MM.1S (cell line): ENCODE results near the gene TFEB.

Source experiments
- DNase-seq: peaks from one replicate; pipeline ENCODE4 v3.0.0-alpha.2; 2015
- H2AFZ ChIP-seq: fragments of 300-600 bp; sonication (generic); 2 replicates; pipeline ENCODE4 v1.6.0; 2016; ENCODE audit warnings: antibody characterized with exemption, low read length
- H3F3A ChIP-seq: fragments of 300-600 bp; sonication (generic); 2 replicates; pipeline ENCODE4 v1.6.1; 2016; ENCODE audit warnings: mild to moderate bottlenecking, antibody characterized with exemption, low read length, moderate library complexity, mixed read lengths; ENCODE audit not compliant: insufficient read depth
- H3K27ac ChIP-seq: fragments of 300-600 bp; sonication (generic); 2 replicates; pipeline ENCODE4 v1.5.1; 2016; ENCODE audit warnings: mild to moderate bottlenecking, low read length
- H3K27me3 ChIP-seq: fragments of 300-600 bp; sonication (generic); replicated peaks from 2 replicates; pipeline ENCODE4 v1.6.0; 2016; ENCODE audit warnings: low read length; ENCODE audit not compliant: insufficient read depth
- H3K36me3 ChIP-seq: fragments of 300-600 bp; sonication (generic); replicated peaks from 2 replicates; pipeline ENCODE4 v1.6.1; 2016; ENCODE audit warnings: mild to moderate bottlenecking, low read length, mixed read lengths; ENCODE audit not compliant: insufficient read depth
- H3K4me1 ChIP-seq: fragments of 300-600 bp; sonication (generic); 2 replicates; pipeline ENCODE4 v1.6.1; 2016; ENCODE audit warnings: low read length, mixed read lengths
- H3K4me2 ChIP-seq: fragments of 300-600 bp; sonication (generic); 2 replicates; pipeline ENCODE4 v1.6.0; 2016; ENCODE audit warnings: low read depth, low read length
- H3K4me3 ChIP-seq: fragments of 300-600 bp; sonication (generic); 2 replicates; pipeline ENCODE4 v1.5.1; 2016; ENCODE audit warnings: low read length, mixed read lengths
- H3K79me2 ChIP-seq: fragments of 300-600 bp; sonication (generic); 2 replicates; pipeline ENCODE4 v1.6.1; 2016; ENCODE audit warnings: mixed run types, low read length, mixed read lengths
- H3K9ac ChIP-seq: fragments of 300-600 bp; sonication (generic); 2 replicates; pipeline ENCODE4 v1.6.1; 2016; ENCODE audit warnings: low read length, mixed read lengths
- H3K9me2 ChIP-seq: fragments of 300-600 bp; sonication (generic); replicated peaks from 2 replicates; pipeline ENCODE4 v1.6.1; 2016; ENCODE audit warnings: mild to moderate bottlenecking, low read length, mixed read lengths; ENCODE audit not compliant: insufficient read depth
- H3K9me3 ChIP-seq: fragments of 300-600 bp; sonication (generic); replicated peaks from 2 replicates; pipeline ENCODE4 v1.6.1; 2016; ENCODE audit warnings: mild to moderate bottlenecking, low read length, mixed read lengths; ENCODE audit not compliant: insufficient read depth
- H4K20me1 ChIP-seq: fragments of 300-600 bp; sonication (generic); 2 replicates; pipeline ENCODE4 v1.6.1; 2016; ENCODE audit warnings: mild to moderate bottlenecking, low read length, moderate library complexity, mixed read lengths; ENCODE audit not compliant: insufficient read depth
- EZH2 ChIP-seq: fragments of 300-600 bp; sonication (generic); optimal IDR thresholded peaks from 2 replicates; pipeline ENCODE3; 2017; ENCODE audit warnings: low read depth, mild to moderate bottlenecking, antibody characterized with exemption, low read length, mixed read lengths
- EZH2phosphoT487 ChIP-seq: fragments of 300-600 bp; sonication (generic); IDR thresholded peaks from 2 replicates; pipeline ENCODE4 v1.6.1; 2018; ENCODE audit warnings: antibody characterized with exemption, low read length
- TF ChIP-seq, protein P1 (sequence below): fragments of 300-600 bp; sonication (generic); IDR thresholded peaks from 2 replicates; pipeline ENCODE4 v1.5.1; 2016; ENCODE audit warnings: antibody characterized with exemption, low read length, mixed read lengths

The TFEB gene

DNA sequence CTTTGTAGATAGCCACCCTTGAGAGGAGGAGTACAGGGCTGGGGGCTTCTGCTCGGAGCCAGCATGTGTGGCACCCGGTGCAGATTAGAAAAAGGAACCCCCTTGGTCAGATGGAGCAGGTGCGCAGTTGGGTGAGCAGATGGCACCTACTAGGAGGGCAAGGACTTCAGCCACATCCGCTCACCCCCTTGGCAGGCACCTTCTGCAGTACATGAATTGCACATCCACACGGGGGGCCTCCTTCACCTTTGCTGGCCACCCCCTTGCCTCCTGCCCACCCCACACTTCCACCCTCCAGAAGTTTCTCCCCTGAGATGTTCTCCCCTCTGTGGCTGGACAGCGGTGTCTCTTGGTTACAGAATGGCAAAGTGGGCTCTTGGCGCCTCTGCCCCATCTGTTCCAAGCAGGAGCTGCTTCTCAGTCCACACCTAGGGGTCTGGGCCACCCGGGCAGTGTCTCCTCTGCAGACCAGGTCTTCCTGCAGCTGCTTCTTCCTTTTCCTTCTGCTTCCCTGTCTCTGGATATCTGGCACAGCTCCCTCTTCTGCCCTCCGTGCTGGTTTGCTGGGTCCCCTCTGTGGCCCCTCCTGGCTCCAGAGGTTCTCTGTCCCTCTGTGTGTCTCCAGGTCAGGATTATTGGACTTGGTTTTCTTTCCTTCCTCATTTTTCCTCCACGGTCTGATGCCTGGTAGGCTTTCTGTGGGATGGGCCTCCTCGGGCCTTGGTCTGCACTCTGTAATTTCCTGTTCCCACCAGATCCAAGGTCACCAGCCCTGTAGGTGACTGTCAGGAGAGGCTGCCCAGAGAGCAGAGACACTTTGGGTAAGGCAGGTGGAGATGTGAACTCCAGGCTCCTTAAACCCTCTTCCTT lies 93.1 kb downstream of the TFEB start:
- no peaks in the 10 kb centered on the region for H3K9me3 ChIP-seq
- H3K27me3 ChIP-seq: peaks cover 97% of the 10 kb centered on the region
- H3F3A ChIP-seq: no peaks in the 10 kb centered on the region
- H3K4me2 ChIP-seq: no peak overlapping the region
- no peak overlapping the region for H3K27ac ChIP-seq
- H3K9ac ChIP-seq: no peak overlapping the region
- no peak for DNase-seq
- H3K4me1 ChIP-seq: no peaks in the 10 kb centered on the region
- no peaks in the 10 kb centered on the region for H3K36me3 ChIP-seq
- H3K4me3 ChIP-seq: no peak overlapping the region
- no peaks in the 10 kb centered on the region for H4K20me1 ChIP-seq
- H3K79me2 ChIP-seq: no peaks in the 10 kb centered on the region
- TF ChIP-seq, protein P1, sequence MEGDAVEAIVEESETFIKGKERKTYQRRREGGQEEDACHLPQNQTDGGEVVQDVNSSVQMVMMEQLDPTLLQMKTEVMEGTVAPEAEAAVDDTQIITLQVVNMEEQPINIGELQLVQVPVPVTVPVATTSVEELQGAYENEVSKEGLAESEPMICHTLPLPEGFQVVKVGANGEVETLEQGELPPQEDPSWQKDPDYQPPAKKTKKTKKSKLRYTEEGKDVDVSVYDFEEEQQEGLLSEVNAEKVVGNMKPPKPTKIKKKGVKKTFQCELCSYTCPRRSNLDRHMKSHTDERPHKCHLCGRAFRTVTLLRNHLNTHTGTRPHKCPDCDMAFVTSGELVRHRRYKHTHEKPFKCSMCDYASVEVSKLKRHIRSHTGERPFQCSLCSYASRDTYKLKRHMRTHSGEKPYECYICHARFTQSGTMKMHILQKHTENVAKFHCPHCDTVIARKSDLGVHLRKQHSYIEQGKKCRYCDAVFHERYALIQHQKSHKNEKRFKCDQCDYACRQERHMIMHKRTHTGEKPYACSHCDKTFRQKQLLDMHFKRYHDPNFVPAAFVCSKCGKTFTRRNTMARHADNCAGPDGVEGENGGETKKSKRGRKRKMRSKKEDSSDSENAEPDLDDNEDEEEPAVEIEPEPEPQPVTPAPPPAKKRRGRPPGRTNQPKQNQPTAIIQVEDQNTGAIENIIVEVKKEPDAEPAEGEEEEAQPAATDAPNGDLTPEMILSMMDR: no peak
- TF ChIP-seq EZH2 (no peak), EZH2phosphoT487 (no peak)
- H3K9me2 ChIP-seq: no peaks in the 10 kb centered on the region
- no peak overlapping the region for H2AFZ ChIP-seq

DNA sequence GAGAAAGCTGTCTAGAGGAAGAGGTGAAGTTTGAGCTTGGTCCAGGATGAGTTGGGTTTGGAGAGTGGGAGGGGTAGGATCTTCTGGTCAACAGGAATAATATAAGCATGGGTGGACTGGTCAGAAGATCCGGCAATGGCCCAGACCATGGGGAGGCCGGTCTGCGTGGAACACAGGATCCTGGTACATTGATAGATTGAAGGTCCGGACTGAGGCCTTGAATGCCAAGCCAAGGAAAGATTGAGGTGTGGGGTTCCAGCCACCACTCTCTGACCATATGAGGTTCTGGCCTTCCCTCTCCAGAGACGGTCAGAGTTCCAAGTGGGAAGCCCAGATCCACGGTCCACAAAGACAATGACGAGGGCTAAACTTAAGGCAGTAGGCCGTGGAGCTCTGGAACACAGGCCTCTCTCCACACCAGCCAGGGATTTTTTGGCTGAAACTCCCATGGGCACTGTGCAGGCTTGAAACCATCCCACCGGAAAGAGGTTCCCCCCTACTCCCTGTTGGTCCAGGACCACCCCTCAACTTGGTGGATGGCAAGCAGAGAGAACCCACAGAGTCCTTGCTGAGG lies 94.0 kb downstream of the TFEB start:
- DNase-seq: no peak
- H3K79me2 ChIP-seq: no peaks in the 10 kb centered on the region
- no peak overlapping the region for H3K4me2 ChIP-seq
- no peaks in the 10 kb centered on the region for H4K20me1 ChIP-seq
- H3K9me3 ChIP-seq: no peaks in the 10 kb centered on the region
- no peaks in the 10 kb centered on the region for H3K4me1 ChIP-seq
- peaks cover 97% of the 10 kb centered on the region for H3K27me3 ChIP-seq
- no peaks in the 10 kb centered on the region for H3K9me2 ChIP-seq
- no peak overlapping the region for H3K27ac ChIP-seq
- H3K36me3 ChIP-seq: no peaks in the 10 kb centered on the region
- no peaks in the 10 kb centered on the region for H3F3A ChIP-seq
- H2AFZ ChIP-seq: no peak overlapping the region
- H3K9ac ChIP-seq: no peak overlapping the region
- H3K4me3 ChIP-seq: no peak overlapping the region
- no peak for TF ChIP-seq EZH2phosphoT487
- TF ChIP-seq, protein P1: no peak
- no peak for TF ChIP-seq EZH2

DNA sequence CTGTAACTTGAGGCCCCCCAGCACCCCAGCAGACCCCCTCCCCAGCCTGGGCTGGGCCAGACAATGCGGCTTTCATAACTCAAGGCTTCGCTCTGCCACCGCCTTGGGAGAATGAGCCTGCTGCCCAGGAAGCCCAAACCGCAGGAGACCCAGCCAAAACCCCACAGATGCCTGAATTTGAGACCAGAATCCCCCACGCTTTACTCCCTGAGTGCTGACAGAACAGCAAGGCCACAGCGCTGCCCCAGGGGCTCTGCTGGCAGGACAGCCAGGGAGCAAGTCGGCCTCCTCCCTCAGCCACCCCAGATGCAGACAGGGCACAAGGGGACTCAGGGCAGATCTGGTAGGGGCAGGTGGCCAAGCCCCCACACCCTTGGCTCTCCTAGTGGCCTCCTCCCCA lies 95.0 kb downstream of the TFEB start:
- H4K20me1 ChIP-seq: no peaks in the 10 kb centered on the region
- H3K27me3 ChIP-seq: peaks cover 97% of the 10 kb centered on the region

More for the DNA sequence above, 95.0 kb downstream of the TFEB start:
- no peak for DNase-seq
- H3F3A ChIP-seq: no peaks in the 10 kb centered on the region
- H3K4me1 ChIP-seq: no peaks in the 10 kb centered on the region
- H3K4me3 ChIP-seq: no peak overlapping the region
- no peak overlapping the region for H3K27ac ChIP-seq
- TF ChIP-seq EZH2 (no peak), EZH2phosphoT487 (no peak)
- TF ChIP-seq, protein P1: no peak
- no peaks in the 10 kb centered on the region for H3K9me2 ChIP-seq
- H3K79me2 ChIP-seq: no peaks in the 10 kb centered on the region
- no peaks in the 10 kb centered on the region for H3K36me3 ChIP-seq
- no peak overlapping the region for H2AFZ ChIP-seq
- no peak overlapping the region for H3K9ac ChIP-seq
- no peaks in the 10 kb centered on the region for H3K9me3 ChIP-seq
- H3K4me2 ChIP-seq: no peak overlapping the region
